ENCODE data around the gene GPR35.

GRCh38 chr2:240664622-240665021 lies 39.3 kb downstream of the GPR35 start:
- TF ChIP-seq CTCF (IDR thresholded peaks at IDR 0.05) (no peak), REST (IDR thresholded peaks at IDR 0.05; ENCODE audit: insufficient read depth in 1 of 2, low read depth in 2 of 2, low read length in 1 of 2) (no peak), TCF7L2 (IDR thresholded peaks at IDR 0.05; ENCODE audit: low read depth, low read length) (no peak), POLR2AphosphoS5 (IDR thresholded peaks at IDR 0.05; ENCODE audit: low read depth, low read length) (no peak)

Data from Panc1 (cell line).